ENCODE measurements around the gene PLXDC2.

The PLXDC2 gene

GRCh38 chr10:20162123-20162522, 345.9 kb downstream of the PLXDC2 start:
- no peak overlapping the region for H3K4me3 ChIP-seq (ENCODE audit: low read depth, low read length)
- DNase-seq (ENCODE audit: low read depth) = no peak
- TF ChIP-seq CTCF (IDR thresholded peaks at IDR 0.05; ENCODE audit: control insufficient read depth, extremely low read depth, insufficient read depth) = no peak

- H3K4me3 ChIP-seq (ENCODE audit: low read depth, low read length) = no peak overlapping the region
- no peak for TF ChIP-seq CTCF (IDR thresholded peaks at IDR 0.05; ENCODE audit: control insufficient read depth, extremely low read depth, insufficient read depth)
- no peak for DNase-seq (ENCODE audit: low read depth)
Observed at GRCh38 chr10:20166096-20166675, 350.0 kb downstream of the PLXDC2 start.

GRCh38 chr10:20170661-20171060, 354.4 kb downstream of the PLXDC2 start:
- TF ChIP-seq CTCF (IDR thresholded peaks at IDR 0.05; ENCODE audit: control insufficient read depth, extremely low read depth, insufficient read depth) = no peak
- no peak for DNase-seq (ENCODE audit: low read depth)
- no peak overlapping the region for H3K4me3 ChIP-seq (ENCODE audit: low read depth, low read length)

GRCh38 chr10:20173046-20173445, 356.8 kb downstream of the PLXDC2 start:
- no peak for DNase-seq (ENCODE audit: low read depth)
- TF ChIP-seq CTCF (IDR thresholded peaks at IDR 0.05; ENCODE audit: control insufficient read depth, extremely low read depth, insufficient read depth) = no peak
- no peak overlapping the region for H3K4me3 ChIP-seq (ENCODE audit: low read depth, low read length)

GRCh38 chr10:20175719-20176118, 359.5 kb downstream of the PLXDC2 start:
- H3K4me3 ChIP-seq (ENCODE audit: low read depth, low read length) = no peak overlapping the region
- no peak for DNase-seq (ENCODE audit: low read depth)
- no peak for TF ChIP-seq CTCF (IDR thresholded peaks at IDR 0.05; ENCODE audit: control insufficient read depth, extremely low read depth, insufficient read depth)

GRCh38 chr10:20180766-20181165, 364.5 kb downstream of the PLXDC2 start:
- no peak for DNase-seq (ENCODE audit: low read depth)
- TF ChIP-seq CTCF (IDR thresholded peaks at IDR 0.05; ENCODE audit: control insufficient read depth, extremely low read depth, insufficient read depth) = no peak

GRCh38 chr10:20181434-20181833, 365.2 kb downstream of the PLXDC2 start:
- no peak overlapping the region for H3K4me3 ChIP-seq (ENCODE audit: low read depth, low read length)
- no peak for DNase-seq (ENCODE audit: low read depth)
- no peak for TF ChIP-seq CTCF (IDR thresholded peaks at IDR 0.05; ENCODE audit: control insufficient read depth, extremely low read depth, insufficient read depth)

More at GRCh38 chr10:20180766-20181165, 364.5 kb downstream of the PLXDC2 start:
- no peak overlapping the region for H3K4me3 ChIP-seq (ENCODE audit: low read depth, low read length)
